ENCODE measurements around the gene GNG7.

Gene GNG7

GRCh38 chr19:2740314-2740656, 37.8 kb upstream of the GNG7 start:
- H3K9ac ChIP-seq (ENCODE audit: low read depth, low read length, poor library complexity, severe bottlenecking), result no peak overlapping the region
- H2AFZ ChIP-seq (ENCODE audit: low read length), result no peak overlapping the region
- peaks cover 5% of the 10 kb centered on the region; the same call in 1 of the 2 replicates for H3K9me3 ChIP-seq (ENCODE audit: insufficient read depth, low read depth, low read length)
- peaks cover 37% of the 10 kb centered on the region for H4K20me1 ChIP-seq (ENCODE audit: insufficient read depth, low read length, poor library complexity, severe bottlenecking)
- no peak for TF ChIP-seq EZH2phosphoT487 (IDR thresholded peaks at IDR 0.05; ENCODE audit: borderline replicate concordance)
- no peak for TF ChIP-seq CTCF (conservative IDR thresholded peaks at IDR 0.05; ENCODE audit: low read length)
- H3K4me2 ChIP-seq (ENCODE audit: low read depth, low read length, poor library complexity, severe bottlenecking), result no peak overlapping the region
- peaks cover 39% of the 10 kb centered on the region for H3K79me2 ChIP-seq (ENCODE audit: insufficient read depth, low read length)
- H3K4me3 ChIP-seq (ENCODE audit: low read length, poor library complexity, severe bottlenecking), result no peak overlapping the region
- H3F3A ChIP-seq (ENCODE audit: low read depth), result peaks cover 6% of the 10 kb centered on the region
- H3K9me2 ChIP-seq (replicated peaks; ENCODE audit: low read depth, low read length), result no peaks in the 10 kb centered on the region
- H3K4me1 ChIP-seq (ENCODE audit: insufficient read depth, low read length, poor library complexity, severe bottlenecking), result peaks cover 17% of the 10 kb centered on the region
- H3K36me3 ChIP-seq (ENCODE audit: insufficient read depth, low read length), result peaks cover 19% of the 10 kb centered on the region; the same call in 1 of the 2 replicates
- peaks cover 5% of the 10 kb centered on the region for H3K27me3 ChIP-seq (ENCODE audit: insufficient read depth, low read length, poor library complexity, severe bottlenecking)

- H3K9me3 ChIP-seq (ENCODE audit: insufficient read depth, low read depth, low read length), result peaks cover 5% of the 10 kb centered on the region; the same call in 1 of the 2 replicates
- H4K20me1 ChIP-seq (ENCODE audit: insufficient read depth, low read length, poor library complexity, severe bottlenecking), result peaks cover 42% of the 10 kb centered on the region
- H3F3A ChIP-seq (ENCODE audit: low read depth), result peaks cover 6% of the 10 kb centered on the region
- H2AFZ ChIP-seq (ENCODE audit: low read length), result peak within 1 kb of the TSS; percentile 64; the same call in 1 of the 2 replicates
- peaks cover 24% of the 10 kb centered on the region; the same call in 1 of the 2 replicates for H3K36me3 ChIP-seq (ENCODE audit: insufficient read depth, low read length)
- peaks cover 45% of the 10 kb centered on the region for H3K79me2 ChIP-seq (ENCODE audit: insufficient read depth, low read length)
- H3K4me3 ChIP-seq (ENCODE audit: low read length, poor library complexity, severe bottlenecking), result peak within 1 kb of the TSS; percentile 100
- no peaks in the 10 kb centered on the region for H3K9me2 ChIP-seq (replicated peaks; ENCODE audit: low read depth, low read length)
- peaks cover 5% of the 10 kb centered on the region for H3K27me3 ChIP-seq (ENCODE audit: insufficient read depth, low read length, poor library complexity, severe bottlenecking)
- TF ChIP-seq EZH2phosphoT487 (IDR thresholded peaks at IDR 0.05; ENCODE audit: borderline replicate concordance) (no peak), CTCF (conservative IDR thresholded peaks at IDR 0.05; ENCODE audit: low read length) (no peak)
- H3K9ac ChIP-seq (ENCODE audit: low read depth, low read length, poor library complexity, severe bottlenecking), result peak within 1 kb of the TSS; percentile 98
- H3K4me2 ChIP-seq (ENCODE audit: low read depth, low read length, poor library complexity, severe bottlenecking), result peak within 1 kb of the TSS; percentile 78
- peaks cover 17% of the 10 kb centered on the region for H3K4me1 ChIP-seq (ENCODE audit: insufficient read depth, low read length, poor library complexity, severe bottlenecking)
Measured at GRCh38 chr19:2739602-2740313, 37.3 kb upstream of the GNG7 start, which contains the start of gene SLC39A3. Gene SLC39A3 (minus strand): TSS chr19:2740017. CDS start chr19:2737257, 2,760 bp downstream.

- peaks cover 5% of the 10 kb centered on the region; the same call in 1 of the 2 replicates for H3K9me3 ChIP-seq (ENCODE audit: insufficient read depth, low read depth, low read length)
- no peak overlapping the region for H2AFZ ChIP-seq (ENCODE audit: low read length)
- no peaks in the 10 kb centered on the region for H3K9me2 ChIP-seq (replicated peaks; ENCODE audit: low read depth, low read length)
- H3K4me3 ChIP-seq (ENCODE audit: low read length, poor library complexity, severe bottlenecking), result peak overlapping the region; percentile 100
- peaks cover 49% of the 10 kb centered on the region; the same call in 1 of the 2 replicates for H3K36me3 ChIP-seq (ENCODE audit: insufficient read depth, low read length)
- H3K4me2 ChIP-seq (ENCODE audit: low read depth, low read length, poor library complexity, severe bottlenecking), result peak overlapping the region; percentile 78
- H3F3A ChIP-seq (ENCODE audit: low read depth), result peaks cover 6% of the 10 kb centered on the region
- peaks cover 62% of the 10 kb centered on the region for H3K79me2 ChIP-seq (ENCODE audit: insufficient read depth, low read length)
- no peak overlapping the region for H3K9ac ChIP-seq (ENCODE audit: low read depth, low read length, poor library complexity, severe bottlenecking)
- H3K27me3 ChIP-seq (ENCODE audit: insufficient read depth, low read length, poor library complexity, severe bottlenecking), result peaks cover 5% of the 10 kb centered on the region
- H3K4me1 ChIP-seq (ENCODE audit: insufficient read depth, low read length, poor library complexity, severe bottlenecking), result peaks cover 17% of the 10 kb centered on the region
- TF ChIP-seq EZH2phosphoT487 (IDR thresholded peaks at IDR 0.05; ENCODE audit: borderline replicate concordance), result no peak
- no peak for TF ChIP-seq CTCF (conservative IDR thresholded peaks at IDR 0.05; ENCODE audit: low read length)
- H4K20me1 ChIP-seq (ENCODE audit: insufficient read depth, low read length, poor library complexity, severe bottlenecking), result peaks cover 62% of the 10 kb centered on the region
Measured at GRCh38 chr19:2736550-2737190, 34.2 kb upstream of the GNG7 start.
